EH (cell line): Measurements from ENCODE around the gene JMJD1C.

Experiments used
- DNase-seq: peaks from one replicate; pipeline ENCODE4 v3.0.0-alpha.2; 2015; ENCODE audit warnings: low read depth

The JMJD1C gene

GRCh38 chr10:63217120-63217605 is 248.6 kb downstream of the JMJD1C start:
- DNase-seq, result peak; percentile 67

DNA sequence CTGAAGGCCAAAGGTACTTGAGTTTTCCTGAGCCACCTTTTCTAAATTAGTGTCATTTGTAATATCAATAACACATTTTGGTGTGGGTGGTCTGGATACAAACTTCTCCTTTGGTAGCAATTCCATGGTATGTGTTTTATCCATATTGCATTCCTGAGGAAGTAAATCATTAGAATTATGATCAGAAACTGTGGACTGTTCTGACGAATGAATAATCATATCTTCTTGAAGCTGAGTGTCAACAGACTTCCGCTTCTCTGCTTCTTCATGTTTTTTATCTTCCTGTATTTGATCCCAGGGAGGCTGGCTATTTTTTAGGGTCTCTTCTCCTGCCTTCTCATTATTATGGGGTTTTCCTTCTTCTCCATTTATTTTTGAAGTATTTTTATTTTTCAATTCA is 251.2 kb downstream of the JMJD1C start:
- no peak for DNase-seq

GRCh38 chr10:63213489-63213888 is 252.3 kb downstream of the JMJD1C start:
- DNase-seq, result no peak

GRCh38 chr10:63210611-63211196 is 255.1 kb downstream of the JMJD1C start:
- DNase-seq, result no peak

- DNase-seq, result peak; percentile 43
These were observed 256.1 kb downstream of the JMJD1C start for GRCh38 chr10:63209705-63210104.

DNA sequence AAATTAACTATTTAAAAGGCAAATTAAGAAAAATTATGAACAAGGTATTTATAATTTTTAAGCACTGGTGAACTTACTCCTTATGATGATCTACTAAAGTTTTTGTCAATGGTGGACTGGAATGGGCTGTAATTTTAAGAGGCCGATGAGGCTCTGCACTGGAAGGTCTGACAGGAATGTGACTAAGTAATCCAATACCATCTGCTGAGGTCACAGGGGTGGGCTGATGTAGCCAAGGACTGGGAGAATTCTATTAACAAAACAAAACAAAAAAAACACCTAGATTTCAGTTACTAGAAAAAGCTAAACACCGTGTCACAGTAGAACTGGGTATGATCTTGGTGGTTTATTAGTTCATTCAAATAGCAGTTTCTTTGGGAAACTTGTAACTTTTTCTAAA is 256.8 kb downstream of the JMJD1C start:
- peak; percentile 63 for DNase-seq

DNA sequence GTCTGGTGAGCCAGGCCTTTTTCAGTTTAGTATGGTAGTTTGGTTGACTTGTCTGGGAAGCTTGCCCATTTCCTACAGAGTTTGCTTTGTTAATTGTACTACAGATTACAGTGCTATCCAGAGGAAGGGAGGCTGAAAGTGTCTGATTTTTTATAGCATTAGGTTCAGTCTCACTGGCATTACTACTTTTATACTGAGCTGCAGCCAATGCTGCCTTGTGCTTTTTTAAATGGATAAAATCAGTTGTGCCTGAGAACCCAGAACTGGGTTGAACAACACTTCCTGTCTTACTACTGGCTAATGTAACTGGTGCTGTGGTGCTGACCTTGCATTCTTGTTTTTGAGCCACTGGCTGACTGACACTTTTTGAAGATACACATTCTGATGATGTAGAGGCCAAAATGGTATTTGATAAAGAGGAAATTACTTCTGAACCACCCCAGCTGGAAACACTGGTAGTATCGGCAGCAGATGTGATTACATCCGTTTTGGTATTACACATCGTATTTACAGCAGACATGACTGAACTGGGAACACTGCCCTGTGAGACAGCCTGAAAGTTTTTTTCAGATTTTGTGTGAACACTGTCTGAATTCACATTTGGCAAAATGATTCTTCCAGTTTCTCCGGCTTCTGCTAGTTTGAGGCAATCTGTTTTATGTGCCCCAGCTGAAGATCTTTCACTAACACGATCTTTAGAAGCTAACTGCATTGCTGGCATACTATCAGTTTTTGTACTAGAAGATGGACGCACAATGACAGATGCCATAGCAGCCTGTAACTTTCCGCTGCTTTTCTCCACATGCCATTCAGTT is 258.6 kb downstream of the JMJD1C start:
- DNase-seq, result peak; percentile 82

GRCh38 chr10:63206576-63206975 is 259.2 kb downstream of the JMJD1C start:
- no peak for DNase-seq

DNA sequence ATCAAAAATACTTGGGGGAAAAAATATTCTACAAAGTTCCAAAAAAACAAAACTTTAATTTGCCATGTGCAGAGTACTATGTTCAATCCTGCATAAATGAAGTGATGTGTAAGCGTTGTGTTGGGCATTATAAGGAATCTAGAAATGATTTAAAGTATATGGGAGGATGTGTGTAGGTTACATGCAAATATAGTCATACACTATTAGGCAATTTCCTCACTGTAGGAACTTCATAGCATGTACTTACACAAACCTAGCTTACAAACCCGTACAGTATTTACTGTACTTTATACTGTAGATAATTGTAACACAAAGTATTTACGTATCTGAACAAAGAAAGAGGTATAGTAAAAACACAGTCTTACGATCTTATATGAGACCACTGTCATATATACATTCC is 260.4 kb downstream of the JMJD1C start:
- DNase-seq, result no peak

DNA sequence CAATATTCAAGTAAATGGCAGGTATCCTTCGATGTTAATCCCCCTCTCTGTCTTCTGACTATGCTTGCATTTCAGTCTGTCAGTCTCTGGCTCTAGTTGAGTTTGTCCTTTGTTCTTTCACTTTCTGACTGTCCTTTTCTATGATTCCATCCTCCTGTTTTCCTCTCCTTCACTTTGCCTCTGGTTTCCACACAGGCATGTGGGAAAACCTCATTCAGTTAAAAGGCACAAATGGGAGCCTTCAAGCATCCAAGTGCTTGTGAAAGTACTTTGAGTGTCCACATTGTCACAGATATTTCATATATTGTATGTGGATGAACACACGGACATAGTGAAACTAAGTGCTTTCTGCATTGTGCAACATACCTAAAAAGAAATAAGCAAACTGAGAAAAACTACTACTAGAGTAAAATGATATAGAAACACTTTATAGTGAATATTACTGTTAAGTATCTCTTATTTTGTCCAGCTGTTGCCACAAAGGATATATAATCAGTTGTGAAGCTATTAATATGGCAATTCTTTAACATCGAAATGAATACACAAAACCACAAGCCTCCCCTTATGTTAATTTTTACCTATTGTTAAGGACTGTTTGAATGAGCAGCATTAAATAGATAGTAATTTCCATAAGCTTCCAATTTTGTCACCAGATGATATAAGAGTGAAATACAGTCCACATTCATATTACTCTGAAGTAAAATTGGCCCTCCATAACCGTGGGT is 260.9 kb downstream of the JMJD1C start:
- no peak for DNase-seq

DNA sequence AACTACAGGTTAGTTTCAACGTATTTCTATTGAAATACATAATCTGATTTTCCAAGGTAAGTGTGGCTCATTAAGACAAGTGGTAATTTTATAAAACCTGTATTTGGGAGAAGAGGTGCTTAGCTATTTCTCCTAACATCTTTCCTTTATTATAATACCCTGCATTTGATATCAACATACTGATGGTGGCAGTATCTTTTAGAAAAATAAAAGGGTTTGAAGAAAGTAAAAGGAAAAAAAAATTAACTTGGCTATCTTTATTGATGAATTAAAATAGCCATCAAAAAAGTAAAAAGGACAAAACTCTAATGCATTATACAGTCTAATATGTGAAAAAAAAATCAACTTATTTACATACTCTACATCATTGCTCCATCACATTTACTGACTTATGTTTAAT is 264.7 kb downstream of the JMJD1C start:
- DNase-seq, result no peak

GRCh38 chr10:63200431-63200830 is 265.3 kb downstream of the JMJD1C start:
- peak; percentile 19 for DNase-seq

DNA sequence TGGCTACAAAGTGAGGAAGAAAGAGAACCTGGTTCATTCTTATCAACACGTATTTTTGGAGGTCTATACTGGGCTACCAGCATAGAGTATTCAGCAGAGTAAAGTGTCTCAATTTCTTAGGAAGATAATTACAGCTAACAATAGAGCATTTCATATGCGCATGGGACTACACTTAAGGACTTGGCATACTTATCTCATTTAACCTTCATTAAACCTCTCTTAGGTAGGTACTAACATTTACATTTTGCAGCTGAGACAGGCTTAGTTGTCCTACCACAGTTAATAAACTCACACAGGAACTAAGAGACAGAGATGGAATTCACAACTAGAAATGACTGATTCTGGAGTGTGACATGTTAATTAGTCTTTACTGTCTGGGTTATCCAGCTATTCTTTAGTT is 266.1 kb downstream of the JMJD1C start:
- no peak for DNase-seq

DNA sequence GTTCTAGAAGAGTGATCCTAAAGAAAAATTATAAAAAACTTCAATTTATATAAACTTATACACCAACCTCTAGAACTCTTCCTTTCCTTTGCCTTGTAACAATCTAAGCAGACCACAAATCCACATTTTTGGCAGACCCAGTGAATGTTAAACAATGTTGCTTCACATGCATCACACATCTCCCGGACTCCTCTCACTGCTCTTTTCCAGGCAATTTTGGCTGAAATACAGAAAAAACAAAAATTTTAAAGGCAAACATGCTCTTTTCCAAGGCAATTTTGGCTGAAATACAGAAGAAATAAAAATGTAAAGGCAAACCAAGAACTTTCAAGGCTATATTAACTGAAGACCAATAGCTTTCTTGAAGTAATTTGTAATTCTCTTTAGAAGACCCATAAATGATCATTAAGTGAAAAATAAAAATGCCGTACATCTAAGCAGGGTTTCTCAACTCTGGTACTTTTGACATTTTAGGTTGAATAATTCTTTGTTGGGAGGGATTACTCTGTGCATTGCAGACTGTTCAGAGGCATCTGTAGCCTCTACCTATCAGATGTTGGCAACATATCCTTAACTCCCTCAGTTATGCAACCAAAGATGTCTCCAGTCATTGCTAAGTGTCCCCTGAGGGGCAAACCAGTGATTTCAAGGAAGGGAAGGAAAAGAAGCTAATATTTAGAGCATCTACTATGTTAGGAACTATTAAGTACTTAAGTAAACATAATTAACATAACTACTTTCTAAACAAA is 268.3 kb downstream of the JMJD1C start:
- peak; percentile 90 for DNase-seq

DNA sequence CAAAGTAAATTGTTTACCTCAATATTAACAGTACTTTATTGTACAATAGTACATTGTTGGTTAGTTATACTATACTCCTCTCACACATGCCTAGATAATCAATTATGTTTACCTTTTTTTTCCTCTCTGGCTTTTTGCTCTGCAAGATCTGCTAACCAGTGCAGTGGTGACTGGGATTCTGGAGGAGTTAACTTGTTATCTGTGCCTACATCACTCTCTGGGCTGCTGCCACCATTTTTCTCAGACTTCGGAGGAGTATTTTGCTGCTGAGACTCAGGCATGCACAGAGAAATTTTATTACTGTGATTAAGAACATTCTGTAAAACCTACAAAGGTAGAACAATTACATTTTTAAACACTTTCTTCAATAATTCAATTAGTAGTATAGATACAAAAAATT is 273.0 kb downstream of the JMJD1C start:
- no peak for DNase-seq

GRCh38 chr10:63175534-63175933 is 290.2 kb downstream of the JMJD1C start:
- DNase-seq, result no peak

GRCh38 chr10:63173468-63174232 is 292.1 kb downstream of the JMJD1C start:
- no peak for DNase-seq

DNA sequence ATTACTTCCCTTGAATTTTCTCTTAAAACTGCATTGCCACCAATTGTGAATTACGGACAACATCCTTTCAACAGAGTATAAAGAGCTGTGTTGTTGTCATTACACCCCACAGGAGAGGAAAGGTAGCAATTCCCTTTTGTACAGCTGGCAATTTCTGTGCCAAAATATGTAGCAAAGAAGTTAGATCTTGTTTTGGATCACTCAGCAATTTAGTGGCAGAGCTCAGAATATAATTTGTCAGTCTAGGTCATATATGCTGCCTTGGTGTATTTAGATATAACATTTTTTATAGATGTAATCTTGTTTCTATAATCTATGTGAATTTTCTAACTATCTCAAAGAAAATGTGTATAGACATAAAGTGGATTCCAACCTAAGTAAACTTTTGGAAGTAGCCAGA is 293.9 kb downstream of the JMJD1C start:
- no peak for DNase-seq

DNA sequence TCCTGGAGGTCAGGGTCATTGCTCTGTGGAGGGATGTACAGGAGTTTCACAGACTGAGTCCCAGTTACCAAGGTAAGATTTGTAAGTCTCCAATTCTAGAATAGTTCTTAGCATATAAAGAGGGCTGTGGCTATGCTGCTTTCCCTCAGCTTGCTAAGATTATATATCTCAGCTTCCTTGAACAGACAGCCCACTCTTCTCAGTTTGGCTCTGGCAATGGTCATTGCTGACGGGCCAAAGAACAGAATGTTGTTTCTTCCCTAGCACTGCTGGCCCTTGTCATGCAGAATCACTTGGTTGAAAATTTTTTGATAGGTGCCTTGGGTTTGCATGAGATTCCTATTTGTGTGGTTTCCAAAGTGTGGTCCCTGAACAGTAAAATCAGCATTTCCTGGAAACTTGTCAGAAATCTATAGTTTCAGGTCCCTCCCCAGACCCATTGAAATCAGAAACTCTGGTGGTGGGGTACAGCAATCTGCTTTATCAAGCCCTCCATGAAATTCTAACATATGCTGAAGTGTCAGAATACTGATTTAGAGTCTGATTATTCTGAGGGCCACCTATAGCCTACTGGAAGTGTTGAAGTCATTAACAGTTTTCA is 294.4 kb downstream of the JMJD1C start:
- DNase-seq, result no peak

- no peak for DNase-seq
These were observed 296.2 kb downstream of the JMJD1C start for GRCh38 chr10:63169624-63170023.

DNA sequence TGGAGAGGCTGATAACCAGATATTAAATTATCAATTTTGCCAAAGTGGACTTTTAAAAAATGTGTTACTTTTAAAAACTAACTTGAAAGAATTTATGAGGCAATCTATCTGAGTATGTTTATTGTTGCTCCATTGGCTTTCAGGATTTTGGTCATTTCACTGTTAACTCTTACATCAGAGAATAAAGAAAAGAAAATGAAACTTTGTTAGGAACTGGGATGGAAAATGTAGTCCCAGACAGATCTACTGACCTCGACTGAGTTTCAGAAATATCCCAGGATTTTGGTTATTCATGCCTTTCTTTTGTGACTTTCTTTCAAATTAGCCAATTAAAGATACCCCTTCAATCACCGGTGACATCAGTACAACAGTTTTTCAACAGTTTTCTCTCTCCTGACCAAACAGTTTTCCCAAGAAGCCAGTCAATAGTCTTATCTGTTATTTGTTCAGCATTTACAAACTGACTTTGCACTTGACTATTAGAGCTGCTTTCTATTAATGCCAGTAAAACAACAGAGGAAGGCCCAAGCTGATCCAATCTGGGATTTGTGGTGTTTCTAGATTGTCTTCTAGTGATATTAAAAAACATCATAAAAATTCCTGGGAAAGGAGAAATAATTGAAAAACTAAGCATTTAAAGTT is 296.8 kb downstream of the JMJD1C start:
- DNase-seq, result no peak
